Fibroblast of skin of left biceps (primary cell): ENCODE data around the gene PAX9.

Source experiments
- DNase-seq, 2 experiments: peaks; one replicate each; pipeline ENCODE4 v3.0.0-alpha.2; 2013; ENCODE audit warnings: low read depth in 2 of 2

Gene PAX9

GRCh38 chr14:36655963-36656686 is 5.5 kb upstream of the PAX9 start:
- DNase-seq: no peak

GRCh38 chr14:36656687-36657398 is 4.8 kb upstream of the PAX9 start:
- no peak for DNase-seq

- DNase-seq: no peak
Observed at GRCh38 chr14:36657399-36658122, 4.1 kb upstream of the PAX9 start.

GRCh38 chr14:36658123-36659009 is 3.3 kb upstream of the PAX9 start:
- no peak for DNase-seq

- no peak for DNase-seq
Observed at GRCh38 chr14:36659010-36659821, 2.4 kb upstream of the PAX9 start.

GRCh38 chr14:36659822-36660735 is 1.6 kb upstream of the PAX9 start:
- DNase-seq: no peak

- no peak for DNase-seq
Observed at GRCh38 chr14:36660736-36661505, 739 bp upstream of the PAX9 start.

- no peak for DNase-seq
Observed at GRCh38 chr14:36662258-36662542, 540 bp downstream of the PAX9 start.

- no peak for DNase-seq
Observed at GRCh38 chr14:36662543-36663403, 1.1 kb downstream of the PAX9 start.

GRCh38 chr14:36663404-36664321 is 2.0 kb downstream of the PAX9 start:
- DNase-seq: no peak

- DNase-seq: no peak
Observed at GRCh38 chr14:36664322-36665193, 2.9 kb downstream of the PAX9 start.

GRCh38 chr14:36665887-36666415 is 4.3 kb downstream of the PAX9 start:
- no peak for DNase-seq

GRCh38 chr14:36666416-36667206 is 5.0 kb downstream of the PAX9 start:
- DNase-seq: no peak

GRCh38 chr14:36667679-36668078 is 6.0 kb downstream of the PAX9 start:
- no peak for DNase-seq

- no peak for DNase-seq
Observed at GRCh38 chr14:36671149-36671548, 9.5 kb downstream of the PAX9 start.
